DOHH2 (cell line): Measurements from ENCODE around the gene RABGAP1L.

Experiments
- H3F3A ChIP-seq: fragments of 200-600 bp; sonication (generic), shearing (Covaris generic); 2 replicates; pipeline ENCODE4 v1.6.0; 2016; ENCODE audit warnings: antibody characterized with exemption, mild to moderate bottlenecking; ENCODE audit not compliant: control insufficient read depth, insufficient read depth
- H3K27ac ChIP-seq: fragments of 200-600 bp; sonication (generic); 2 replicates; pipeline ENCODE4 v1.5.1; 2014; ENCODE audit warnings: low read depth, mild to moderate bottlenecking, low read length, moderate library complexity
- H3K27me3 ChIP-seq: fragments of 200-600 bp; sonication (generic); 2 replicates; pipeline ENCODE4 v1.6.1; 2014; ENCODE audit warnings: mild to moderate bottlenecking, low read length, mixed read lengths; ENCODE audit not compliant: control insufficient read depth
- H3K36me3 ChIP-seq: fragments of 200-600 bp; sonication (generic); 2 replicates; pipeline ENCODE4 v1.6.1; 2014; ENCODE audit warnings: mild to moderate bottlenecking, low read length, moderate library complexity, mixed read lengths; ENCODE audit not compliant: control insufficient read depth
- H3K4me1 ChIP-seq: fragments of 200-600 bp; sonication (generic); 2 replicates; pipeline ENCODE4 v1.6.1; 2014; ENCODE audit warnings: mild to moderate bottlenecking, low read length, mixed read lengths; ENCODE audit not compliant: control insufficient read depth
- H3K4me2 ChIP-seq: fragments of 200-600 bp; sonication (generic); 2 replicates; pipeline ENCODE4 v1.6.0; 2014; ENCODE audit warnings: mild to moderate bottlenecking, low read length, moderate library complexity
- H3K4me3 ChIP-seq: fragments of 200-600 bp; sonication (generic); 2 replicates; pipeline ENCODE4 v1.5.1; 2014; ENCODE audit warnings: mild to moderate bottlenecking, low read length, mixed read lengths
- H3K79me2 ChIP-seq: fragments of 200-600 bp; sonication (generic); 2 replicates; pipeline ENCODE4 v1.6.1; 2014; ENCODE audit warnings: mild to moderate bottlenecking, low read length, mixed read lengths; ENCODE audit not compliant: control insufficient read depth
- H3K9me2 ChIP-seq: fragments of 200-600 bp; sonication (generic); replicated peaks from 2 replicates; pipeline ENCODE4 v1.6.1; 2014; ENCODE audit warnings: mild to moderate bottlenecking, low read length, mixed read lengths; ENCODE audit not compliant: control insufficient read depth
- H3K9me3 ChIP-seq: fragments of 200-600 bp; sonication (generic); 2 replicates; pipeline ENCODE4 v1.6.1; 2014; ENCODE audit warnings: antibody characterized with exemption, low read length, mixed read lengths; ENCODE audit not compliant: control insufficient read depth, insufficient read depth
- H4K20me1 ChIP-seq: fragments of 200-600 bp; sonication (generic); 2 replicates; pipeline ENCODE4 v1.6.0; 2014; ENCODE audit warnings: low read depth, mild to moderate bottlenecking, antibody characterized with exemption, low read length, moderate library complexity; ENCODE audit not compliant: control insufficient read depth, insufficient read depth
- CTCF ChIP-seq: fragments of 200-600 bp; sonication (generic); IDR thresholded peaks from one replicate; pipeline ENCODE4 v1.5.1; 2014; ENCODE audit warnings: antibody characterized with exemption, mild to moderate bottlenecking, low read depth, low read length; ENCODE audit not compliant: poor library complexity, severe bottlenecking
- EZH2phosphoT487 ChIP-seq: fragments of 200-600 bp; sonication (generic); IDR thresholded peaks from 2 replicates; pipeline ENCODE4 v1.6.1; 2017; ENCODE audit warnings: borderline replicate concordance, mild to moderate bottlenecking, antibody characterized with exemption, low read length, moderate library complexity, mixed read lengths

Gene RABGAP1L

GRCh38 chr1:174753131-174753530, 593.8 kb downstream of the RABGAP1L start:
- no peak overlapping the region for H3K4me3 ChIP-seq
- H4K20me1 ChIP-seq, result no peaks in the 10 kb centered on the region
- H3K36me3 ChIP-seq, result peaks cover 9% of the 10 kb centered on the region
- H3K27ac ChIP-seq, result no peak overlapping the region
- H3K9me2 ChIP-seq, result no peaks in the 10 kb centered on the region
- peaks cover 7% of the 10 kb centered on the region; the same call in 1 of the 2 replicates for H3K79me2 ChIP-seq
- no peaks in the 10 kb centered on the region for H3K27me3 ChIP-seq
- no peaks in the 10 kb centered on the region for H3K9me3 ChIP-seq
- H3K4me1 ChIP-seq, result peaks cover 6% of the 10 kb centered on the region; the same call in 1 of the 2 replicates
- H3K4me2 ChIP-seq, result no peak overlapping the region
- H3F3A ChIP-seq, result no peaks in the 10 kb centered on the region
- TF ChIP-seq EZH2phosphoT487 (no peak), CTCF (no peak)

DNA sequence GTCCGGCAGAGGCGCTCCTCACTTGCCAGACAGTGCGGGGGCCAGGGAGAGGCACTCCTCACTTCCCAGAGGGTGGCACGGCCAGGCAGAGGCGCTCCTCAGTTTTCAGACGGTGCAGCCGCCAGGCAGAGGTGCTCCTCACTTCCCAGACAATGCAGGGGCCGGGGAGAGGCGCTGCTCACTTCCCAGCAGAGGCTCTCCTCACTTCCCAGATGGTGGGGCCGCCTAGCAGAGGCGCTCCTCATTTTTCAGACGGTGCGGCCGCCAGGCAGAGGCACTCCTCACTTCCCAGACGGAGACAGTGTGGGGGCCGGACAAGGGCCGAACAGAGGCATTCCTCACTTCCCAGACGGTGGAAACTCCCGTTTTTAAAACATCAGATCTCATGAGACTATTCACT, 602.0 kb downstream of the RABGAP1L start:
- Histone ChIP-seq H3K27ac (no peak overlapping the region), H3K9me3 (no peaks in the 10 kb centered on the region), H3K4me3 (no peak overlapping the region), H3K27me3 (no peaks in the 10 kb centered on the region), H3K79me2 (no peaks in the 10 kb centered on the region), H3F3A (peaks cover 2% of the 10 kb centered on the region; the same call in 1 of the 2 replicates), H3K9me2 (no peaks in the 10 kb centered on the region), H3K36me3 (no peaks in the 10 kb centered on the region), H3K4me2 (no peak overlapping the region), H3K4me1 (peaks cover 6% of the 10 kb centered on the region), H4K20me1 (no peaks in the 10 kb centered on the region)
- no peak for TF ChIP-seq EZH2phosphoT487
- no peak for TF ChIP-seq CTCF

GRCh38 chr1:174761901-174762585, 602.7 kb downstream of the RABGAP1L start:
- Histone ChIP-seq H4K20me1 (no peaks in the 10 kb centered on the region), H3K27ac (no peak overlapping the region), H3K36me3 (no peaks in the 10 kb centered on the region), H3K4me2 (no peak overlapping the region), H3K9me3 (no peaks in the 10 kb centered on the region), H3K4me1 (peaks cover 13% of the 10 kb centered on the region), H3F3A (peaks cover 2% of the 10 kb centered on the region; the same call in 1 of the 2 replicates), H3K9me2 (no peaks in the 10 kb centered on the region), H3K27me3 (no peaks in the 10 kb centered on the region), H3K79me2 (no peaks in the 10 kb centered on the region), H3K4me3 (no peak overlapping the region)
- TF ChIP-seq EZH2phosphoT487, result no peak
- TF ChIP-seq CTCF, result no peak
